GM23338 (cell line): ENCODE data around the gene IMP3. TPM values are rescaled to one million over a fixed set of nuclear protein-coding genes. Genes with fewer than 3 reads are reported as not detected.

Experiments
- ATAC-seq: fragments of 200-7000 bp; cut with Tn5 transposase; 3 replicates; pipeline ENCODE4 v1.9.1; 2020
- DNase-seq: peaks from one replicate; pipeline ENCODE4 v3.0.0-alpha.2; 2015; ENCODE audit warnings: low spot score
- H2AFZ ChIP-seq: fragments of 200-600 bp; sonication (generic); 2 replicates; pipeline ENCODE4 v1.8.0; 2016; ENCODE audit warnings: antibody characterized with exemption, mild to moderate bottlenecking, moderate library complexity
- H3F3A ChIP-seq: fragments of 200-600 bp; sonication (generic); replicated peaks from 2 replicates; pipeline ENCODE4 v1.8.0; 2017; ENCODE audit warnings: antibody characterized with exemption, mixed run types, low read depth
- H3K27ac ChIP-seq: fragments of 200-600 bp; sonication (generic); 2 replicates; pipeline ENCODE4 v1.6.1; 2016; ENCODE audit warnings: low read depth
- H3K27me3 ChIP-seq: fragments of 200-600 bp; sonication (generic); 2 replicates; pipeline ENCODE4 v1.8.0; 2016; ENCODE audit warnings: mild to moderate bottlenecking, mixed run types, moderate library complexity; ENCODE audit not compliant: insufficient read depth
- H3K36me3 ChIP-seq: fragments of 200-600 bp; sonication (generic); 2 replicates; pipeline ENCODE4 v1.8.0; 2016; ENCODE audit warnings: mild to moderate bottlenecking; ENCODE audit not compliant: insufficient read depth
- H3K4me1 ChIP-seq: fragments of 200-600 bp; sonication (generic); 2 replicates; pipeline ENCODE4 v1.8.0; 2016; ENCODE audit warnings: mild to moderate bottlenecking, moderate library complexity; ENCODE audit not compliant: insufficient read depth
- H3K4me2 ChIP-seq: fragments of 200-600 bp; sonication (generic); 2 replicates; pipeline ENCODE4 v1.7.1; 2017; ENCODE audit warnings: mixed run types
- H3K4me3 ChIP-seq: fragments of 200-600 bp; sonication (generic); 2 replicates; pipeline ENCODE4 v1.6.1; 2016; ENCODE audit warnings: mixed run types
- H3K79me2 ChIP-seq: fragments of 200-600 bp; sonication (generic); replicated peaks from 2 replicates; pipeline ENCODE4 v1.8.0; 2017; ENCODE audit warnings: mild to moderate bottlenecking; ENCODE audit not compliant: insufficient read depth
- H3K9me2 ChIP-seq: fragments of 200-600 bp; sonication (generic); 2 replicates; pipeline ENCODE4 v1.8.0; 2017; ENCODE audit not compliant: insufficient read depth
- H4K20me1 ChIP-seq: fragments of 200-600 bp; sonication (generic); replicated peaks from 2 replicates; pipeline ENCODE4 v1.8.0; 2017; ENCODE audit warnings: mild to moderate bottlenecking; ENCODE audit not compliant: insufficient read depth
- H3K27ac Mint-ChIP-seq: 2 replicates; pipeline ENCODE4 v1.8.0; 2020; ENCODE audit warnings: inconsistent platforms, mild to moderate bottlenecking, moderate library complexity, mixed read lengths
- H3K27me3 Mint-ChIP-seq: 3 replicates; pipeline ENCODE4 v1.8.0; 2022; ENCODE audit warnings: low read depth, mild to moderate bottlenecking, moderate library complexity, mixed read lengths, inconsistent platforms; ENCODE audit not compliant: insufficient read depth, poor library complexity
- H3K36me3 Mint-ChIP-seq: 3 replicates; pipeline ENCODE4 v1.8.0; 2021; ENCODE audit warnings: low read depth, mild to moderate bottlenecking, inconsistent platforms, moderate library complexity, mixed read lengths
- H3K4me1 Mint-ChIP-seq: 3 replicates; pipeline ENCODE4 v1.8.0; 2020; ENCODE audit warnings: mild to moderate bottlenecking, inconsistent platforms, mixed read lengths
- H3K4me3 Mint-ChIP-seq: 3 replicates; pipeline ENCODE4 v1.8.0; 2021; ENCODE audit warnings: moderate library complexity, mild to moderate bottlenecking, inconsistent platforms, mixed read lengths
- H3K9me3 Mint-ChIP-seq: 3 replicates; pipeline ENCODE4 v1.8.0; 2020; ENCODE audit warnings: moderate library complexity, mild to moderate bottlenecking, inconsistent platforms, mixed read lengths
- CREB1 ChIP-seq: fragments of 250-450 bp; sonication (Bioruptor Pico); IDR thresholded peaks from 2 replicates; pipeline ENCODE4 v1.5.0; 2020; ENCODE audit warnings: low read depth, mild to moderate bottlenecking, moderate library complexity
- EZH2 ChIP-seq: fragments of 200-600 bp; sonication (generic); IDR thresholded peaks from one replicate; pipeline ENCODE4 v1.8.0; 2017; ENCODE audit warnings: antibody characterized with exemption, mild to moderate bottlenecking, low read depth; ENCODE audit not compliant: unreplicated experiment
- EZH2phosphoT487 ChIP-seq: fragments of 200-600 bp; sonication (generic); IDR thresholded peaks from one replicate; pipeline ENCODE4 v1.8.1; 2018; ENCODE audit warnings: antibody characterized with exemption; ENCODE audit not compliant: unreplicated experiment
- POLR2AphosphoS5 ChIP-seq: IDR thresholded peaks from 2 replicates; pipeline ENCODE4 v1.6.1; 2016; ENCODE audit warnings: antibody characterized with exemption, low read depth
- REST ChIP-seq: IDR thresholded peaks from one replicate; pipeline ENCODE4 v1.6.1; 2018; ENCODE audit warnings: antibody characterized with exemption; ENCODE audit not compliant: unreplicated experiment
- STAT1 ChIP-seq: IDR thresholded peaks from one replicate; pipeline ENCODE4 v1.6.1; 2016; ENCODE audit warnings: antibody characterized with exemption; ENCODE audit not compliant: unreplicated experiment
- ZNF331 ChIP-seq: fragments of 250-450 bp; sonication (Bioruptor Pico); IDR thresholded peaks from 2 replicates; pipeline ENCODE4 v1.5.0; 2020; ENCODE audit warnings: low read depth, mild to moderate bottlenecking, moderate library complexity
- ZNF462 ChIP-seq: fragments of 250-450 bp; sonication (Bioruptor Pico); IDR thresholded peaks from 2 replicates; pipeline ENCODE4 v1.5.0; 2020; ENCODE audit warnings: mild to moderate bottlenecking, moderate library complexity
- polyA plus RNA-seq: library from polyadenylated mRNA; unstranded; fragments of >200 nt; fragmentation: Nextera tagmentation; extraction: Ambion mirVana; gene quantifications from 2 replicates; pipeline ENCODE4 v1.2.1, GENCODE V29; 2016
- total RNA-seq: library from RNA; depleted of rRNA; stranded (reverse); fragments of >200 nt; shearing (Covaris generic); gene quantifications from 2 replicates; pipeline ENCODE4 v1.2.3, GENCODE V29; 2014
- TF ChIP-seq, protein P1 (sequence below): IDR thresholded peaks from 2 replicates; pipeline ENCODE4 v1.6.1; 2016; ENCODE audit warnings: antibody characterized with exemption

IMP3 gene
- total and polyA plus RNA-seq, 2 experiments from 2014 or later, result 210 to 319 TPM

GRCh38 chr15:75656331-75656730, 16.3 kb upstream of the IMP3 start (continued):
- TF ChIP-seq REST (no peak), POLR2AphosphoS5 (no peak), ZNF331 (no peak), EZH2 (no peak)
- TF ChIP-seq, protein P1, sequence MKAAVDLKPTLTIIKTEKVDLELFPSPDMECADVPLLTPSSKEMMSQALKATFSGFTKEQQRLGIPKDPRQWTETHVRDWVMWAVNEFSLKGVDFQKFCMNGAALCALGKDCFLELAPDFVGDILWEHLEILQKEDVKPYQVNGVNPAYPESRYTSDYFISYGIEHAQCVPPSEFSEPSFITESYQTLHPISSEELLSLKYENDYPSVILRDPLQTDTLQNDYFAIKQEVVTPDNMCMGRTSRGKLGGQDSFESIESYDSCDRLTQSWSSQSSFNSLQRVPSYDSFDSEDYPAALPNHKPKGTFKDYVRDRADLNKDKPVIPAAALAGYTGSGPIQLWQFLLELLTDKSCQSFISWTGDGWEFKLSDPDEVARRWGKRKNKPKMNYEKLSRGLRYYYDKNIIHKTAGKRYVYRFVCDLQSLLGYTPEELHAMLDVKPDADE, result no peak

DNA sequence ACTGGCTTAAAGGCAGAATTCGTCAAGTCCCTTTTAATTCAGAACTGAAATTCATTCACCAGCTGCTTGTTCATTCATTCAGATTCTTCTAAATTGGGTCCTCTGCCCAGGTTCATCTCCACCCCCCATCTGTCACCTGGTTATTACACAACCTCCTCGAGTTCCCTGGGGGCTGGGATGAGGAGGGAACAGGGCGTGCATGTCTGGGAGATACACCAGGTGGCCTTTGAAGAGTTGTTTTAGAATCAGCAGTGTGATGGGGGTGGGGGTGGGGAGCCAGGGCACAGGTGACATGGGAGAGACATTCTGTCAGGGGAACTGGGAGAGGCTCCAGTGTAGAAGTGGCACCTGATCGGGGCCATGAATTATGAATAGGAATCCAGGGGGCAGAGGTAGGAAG, 15.9 kb upstream of the IMP3 start:
- no peak for ATAC-seq
- Histone ChIP-seq H3F3A (0 out of 2 replicates have a peak, but pooled peaks cover 2% of the 10 kb centered on the region), H3K9me2 (no peaks in the 10 kb centered on the region), H3K27me3 (no peaks in the 10 kb centered on the region), H3K4me2 (no peak overlapping the region), H3K4me3 (no peak overlapping the region), H3K79me2 (peaks cover 47% of the 10 kb centered on the region), H3K36me3 (no peaks in the 10 kb centered on the region; the same call in 1 of the 2 replicates), H4K20me1 (peaks cover 11% of the 10 kb centered on the region), H3K27ac (no peak overlapping the region), H3K4me1 (peaks cover under 1% of the 10 kb centered on the region; the same call in 1 of the 2 replicates), H2AFZ (no peak overlapping the region)
- peaks cover 16% of the 10 kb centered on the region for H3K27me3 Mint-ChIP-seq
- peaks cover 18% of the 10 kb centered on the region for H3K36me3 Mint-ChIP-seq
- peaks cover 37% of the 10 kb centered on the region for H3K4me1 Mint-ChIP-seq
- DNase-seq, result no peak
- no peak overlapping the region; the same call in 2 of the 3 replicates for H3K4me3 Mint-ChIP-seq
- H3K9me3 Mint-ChIP-seq, result no peaks in the 10 kb centered on the region; the same call in 2 of the 3 replicates
- no peak overlapping the region for H3K27ac Mint-ChIP-seq
- TF ChIP-seq STAT1, result no peak
- no peak for TF ChIP-seq EZH2
- TF ChIP-seq EZH2phosphoT487, result no peak
- TF ChIP-seq POLR2AphosphoS5, result no peak
- TF ChIP-seq ZNF331, result no peak
- no peak for TF ChIP-seq REST
- no peak for TF ChIP-seq CREB1
- TF ChIP-seq ZNF462 (CRISPR knock-in tag), result no peak
